Measurements from ENCODE around the gene COBL.

DNA sequence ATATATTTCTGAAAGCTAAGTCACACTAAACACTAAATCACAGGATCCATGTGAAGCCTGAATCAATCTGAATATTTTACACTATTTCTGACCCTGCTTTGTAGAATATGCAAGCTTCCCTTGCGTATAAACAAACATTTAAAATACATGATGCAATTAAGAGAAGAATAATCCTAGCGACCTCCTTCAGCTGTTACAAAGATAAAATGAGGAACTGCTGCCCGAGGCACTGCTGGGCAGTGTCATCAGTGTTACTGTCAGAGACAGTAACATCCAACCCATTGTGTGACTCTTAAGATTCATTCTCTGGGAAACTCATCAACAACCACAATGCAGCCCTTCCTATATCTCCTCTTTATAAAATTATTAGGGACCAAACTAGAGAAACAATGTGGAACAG lies 61.6 kb downstream of the COBL start:
- TF ChIP-seq MTA2 (IDR thresholded peaks at IDR 0.05; ENCODE audit: low read depth) (no peak), SMC3 (conservative IDR thresholded peaks at IDR 0.05; ENCODE audit: insufficient read depth, low read depth, low read length) (no peak), MNT (conservative IDR thresholded peaks at IDR 0.05) (no peak), BACH1 (tag; IDR thresholded peaks at IDR 0.05) (no peak), NR4A1 (CRISPR knock-in tag; IDR thresholded peaks at IDR 0.05) (no peak), NR4A1 (tag; IDR thresholded peaks at IDR 0.05) (no peak), HDAC2 (IDR thresholded peaks at IDR 0.05) (no peak), NR2C2 (CRISPR knock-in tag; IDR thresholded peaks at IDR 0.05) (no peak), NR2C2 (tag; IDR thresholded peaks at IDR 0.05) (no peak), RFX1 (IDR thresholded peaks at IDR 0.05) (no peak), E4F1 (CRISPR knock-in tag; IDR thresholded peaks at IDR 0.05; ENCODE audit: borderline replicate concordance) (no peak), NFE2 (IDR thresholded peaks at IDR 0.05; ENCODE audit: low read depth) (no peak), POLR2A (conservative IDR thresholded peaks at IDR 0.05) (no peak)
